Measurements from ENCODE around the gene PIH1D1. TPM values are rescaled to one million over a fixed set of nuclear protein-coding genes. Genes with fewer than 3 reads are reported as not detected.
A peak's percentile ranks its signal among the peaks of the same experiment; 100 is the strongest.

PIH1D1 gene
- polyA plus RNA-seq = 132 and 145 TPM in 2 replicates
- 46.8 and 56.0 TPM in 2 replicates for polyA minus RNA-seq

GRCh38 chr19:49451430-49452181 lies at the start of gene PIH1D1:
Gene PIH1D1 (minus strand): TSS chr19:49451814. CDS start chr19:49451574, 240 bp downstream.
- Histone ChIP-seq H4K20me1 (ENCODE audit: insufficient read depth) (no peaks in the 10 kb centered on the region), H3K4me2 (ENCODE audit: low read length) (peak within 1 kb of the TSS; percentile 45), H3F3A (ENCODE audit: insufficient read depth, low read length, poor library complexity, severe bottlenecking) (peaks cover 5% of the 10 kb centered on the region), H3K9me3 (ENCODE audit: low read length) (no peaks in the 10 kb centered on the region), H3K4me3 (ENCODE audit: low read length) (peak within 1 kb of the TSS; percentile 85), H3K27ac (ENCODE audit: low read length) (peak within 1 kb of the TSS; percentile 99), H2AFZ (ENCODE audit: low read depth, low read length) (peak within 1 kb of the TSS; percentile 94), H3K27me3 (ENCODE audit: insufficient read depth, low read depth, low read length) (no peaks in the 10 kb centered on the region), H3K36me3 (ENCODE audit: insufficient read depth, low read length) (no peaks in the 10 kb centered on the region), H3K79me2 (replicated peaks; ENCODE audit: insufficient read depth, low read length) (peaks cover 6% of the 10 kb centered on the region), H3K9ac (ENCODE audit: low read length) (peak within 1 kb of the TSS; percentile 91), H3K9me2 (ENCODE audit: insufficient read depth, low read length) (no peaks in the 10 kb centered on the region)
- TF ChIP-seq TAF1 (IDR thresholded peaks at IDR 0.05; ENCODE audit: low read depth) (no peak), REST (IDR thresholded peaks at IDR 0.05; ENCODE audit: borderline replicate concordance) (peak; percentile 54), CTCF (IDR thresholded peaks at IDR 0.05; ENCODE audit: poor library complexity, severe bottlenecking) (peak; percentile 55), SMC3 (conservative IDR thresholded peaks at IDR 0.05; ENCODE audit: poor library complexity) (peak; percentile 33), EP300 (conservative IDR thresholded peaks at IDR 0.05; ENCODE audit: poor library complexity, severe bottlenecking) (no peak), MXI1 (conservative IDR thresholded peaks at IDR 0.05; ENCODE audit: poor library complexity, severe bottlenecking) (peak; percentile 86), EZH2 (IDR thresholded peaks at IDR 0.05; ENCODE audit: borderline replicate concordance, insufficient read depth, low read length, poor library complexity, severe bottlenecking) (no peak), POLR2AphosphoS5 (IDR thresholded peaks at IDR 0.05) (peak; percentile 97), RAD21 (conservative IDR thresholded peaks at IDR 0.05) (peak; percentile 22)

- H3K9me2 ChIP-seq (ENCODE audit: insufficient read depth, low read length) = no peaks in the 10 kb centered on the region
- peaks cover 10% of the 10 kb centered on the region for H3K36me3 ChIP-seq (ENCODE audit: insufficient read depth, low read length)
- no peak overlapping the region for H3K27ac ChIP-seq (ENCODE audit: low read length)
- H2AFZ ChIP-seq (ENCODE audit: low read depth, low read length) = no peak overlapping the region
- H3K4me3 ChIP-seq (ENCODE audit: low read length) = peak overlapping the region; percentile 91
- H3K27me3 ChIP-seq (ENCODE audit: insufficient read depth, low read depth, low read length) = no peaks in the 10 kb centered on the region
- TF ChIP-seq TAF1 (IDR thresholded peaks at IDR 0.05; ENCODE audit: low read depth) = no peak
- no peak for TF ChIP-seq SMC3 (conservative IDR thresholded peaks at IDR 0.05; ENCODE audit: poor library complexity)
- TF ChIP-seq RAD21 (conservative IDR thresholded peaks at IDR 0.05) = no peak
- TF ChIP-seq EP300 (conservative IDR thresholded peaks at IDR 0.05; ENCODE audit: poor library complexity, severe bottlenecking) = no peak
- no peak for TF ChIP-seq REST (IDR thresholded peaks at IDR 0.05; ENCODE audit: borderline replicate concordance)
- TF ChIP-seq MXI1 (conservative IDR thresholded peaks at IDR 0.05; ENCODE audit: poor library complexity, severe bottlenecking) = no peak
- no peak for TF ChIP-seq POLR2AphosphoS5 (IDR thresholded peaks at IDR 0.05)
- no peak for TF ChIP-seq EZH2 (IDR thresholded peaks at IDR 0.05; ENCODE audit: borderline replicate concordance, insufficient read depth, low read length, poor library complexity, severe bottlenecking)
- TF ChIP-seq CTCF (IDR thresholded peaks at IDR 0.05; ENCODE audit: poor library complexity, severe bottlenecking) = no peak
- H3K4me2 ChIP-seq (ENCODE audit: low read length) = no peak overlapping the region
- H3K9me3 ChIP-seq (ENCODE audit: low read length) = no peaks in the 10 kb centered on the region
- H4K20me1 ChIP-seq (ENCODE audit: insufficient read depth) = no peaks in the 10 kb centered on the region
- peak overlapping the region; percentile 38 for H3K9ac ChIP-seq (ENCODE audit: low read length)
- H3F3A ChIP-seq (ENCODE audit: insufficient read depth, low read length, poor library complexity, severe bottlenecking) = no peaks in the 10 kb centered on the region
- H3K79me2 ChIP-seq (replicated peaks; ENCODE audit: insufficient read depth, low read length) = peaks cover 20% of the 10 kb centered on the region
These were observed 47.5 kb upstream of the PIH1D1 start for GRCh38 chr19:49499030-49499670.
